Measurements from ENCODE around the gene PPFIBP1.
"Not testable (repeated sequence)": the region's sequence is repeated elsewhere in the genome, so short reads cannot be mapped to it uniquely, and the experiment has no call there.

Gene PPFIBP1

DNA sequence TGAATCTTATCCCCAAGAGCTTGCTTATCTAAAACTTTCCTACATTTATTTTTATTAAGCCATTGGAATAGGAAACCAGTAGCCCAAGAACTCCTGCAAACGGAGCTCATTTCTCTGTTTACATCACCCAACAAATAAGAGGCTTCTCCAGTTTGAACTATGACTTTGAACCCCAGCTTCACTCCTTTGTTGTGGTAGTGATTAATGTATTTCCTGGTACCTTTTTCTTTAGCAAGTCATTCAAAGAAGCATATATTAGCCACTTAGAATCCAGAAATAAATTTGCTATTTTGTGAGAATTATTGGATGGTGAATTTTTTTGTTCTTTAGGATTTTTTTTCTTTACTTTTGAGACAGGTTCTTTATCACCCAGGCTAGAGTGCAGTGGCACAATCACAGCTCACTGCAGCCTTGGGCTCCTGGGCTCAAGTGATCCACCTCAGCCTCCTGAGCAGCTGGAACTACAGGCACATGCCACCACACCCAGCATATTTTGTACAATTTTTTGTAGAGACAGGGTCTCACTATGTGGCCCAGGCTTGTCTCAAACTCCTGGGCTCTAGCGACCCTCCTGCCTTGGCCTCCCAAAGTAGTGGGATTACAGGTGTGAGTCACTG lies 104.0 kb downstream of the PPFIBP1 start:
- DNase-seq (ENCODE audit: low read depth): not testable (repeated sequence)

DNA sequence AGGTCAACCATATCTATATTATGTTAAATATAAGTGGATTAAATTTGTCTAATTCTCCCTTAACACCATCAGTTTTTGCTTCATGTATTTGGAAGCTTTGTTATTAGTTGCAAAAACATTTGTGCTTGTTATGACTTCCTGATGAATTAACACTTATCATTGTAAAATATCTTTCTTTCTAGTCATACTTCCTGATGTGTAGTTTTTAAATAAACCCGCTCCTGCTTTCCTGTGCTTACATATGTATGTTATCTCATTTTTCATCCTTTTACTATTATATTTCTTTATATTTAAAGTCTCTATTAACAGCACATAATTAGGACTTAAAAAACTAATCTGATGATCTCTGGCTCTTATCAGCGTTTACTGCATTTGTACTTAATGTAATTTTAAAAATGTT lies 106.2 kb downstream of the PPFIBP1 start:
- DNase-seq (ENCODE audit: low read depth): not testable (repeated sequence)

DNA sequence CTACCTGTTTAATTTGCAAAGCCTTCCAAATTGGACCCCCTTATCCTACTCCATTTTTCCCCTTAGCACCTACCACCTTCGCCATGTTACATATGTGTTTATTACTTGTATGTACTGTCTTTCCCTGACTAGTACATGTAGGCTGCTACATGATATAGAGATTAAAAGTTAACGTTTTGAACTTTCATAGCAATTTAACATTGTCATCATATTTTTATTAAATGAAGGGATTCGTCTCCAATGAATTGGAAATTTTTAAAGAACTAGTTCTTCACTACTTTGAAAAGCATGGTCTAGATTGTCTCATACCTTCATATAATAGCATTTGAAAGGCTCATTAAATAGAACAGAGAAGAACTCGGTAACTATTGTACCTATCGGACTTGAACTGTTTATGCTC lies 107.4 kb downstream of the PPFIBP1 start:
- DNase-seq (ENCODE audit: low read depth): no peak

DNA sequence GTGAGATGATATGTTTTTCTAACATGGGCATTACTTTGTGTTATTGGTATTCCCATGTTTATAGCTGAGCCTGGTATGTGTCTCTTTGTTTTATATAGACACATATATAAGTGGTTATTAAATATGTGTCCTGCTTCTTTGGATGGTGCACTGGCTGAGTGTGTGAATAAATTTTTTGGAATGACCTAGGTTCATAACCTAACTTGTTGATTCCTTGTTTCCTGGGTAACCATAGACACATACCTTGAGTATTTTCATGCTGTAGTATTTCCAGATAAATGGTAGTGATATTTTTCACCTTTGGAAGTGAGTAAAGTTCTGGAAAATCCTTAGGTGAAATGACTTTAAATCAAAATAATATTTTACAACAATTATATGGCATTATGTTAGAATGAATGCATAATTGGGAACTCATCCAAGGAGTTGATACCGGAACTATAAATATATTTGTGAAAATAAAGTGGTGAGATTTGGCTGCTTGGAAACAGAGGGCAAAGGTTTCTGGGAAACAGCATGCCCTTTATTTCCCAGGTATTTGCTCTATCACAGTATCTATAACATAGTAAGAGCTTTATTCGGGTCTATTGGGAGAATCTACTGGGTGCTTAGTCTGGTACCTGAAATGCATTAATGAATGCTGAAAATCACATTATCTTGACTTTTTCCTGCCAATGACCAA lies 107.9 kb downstream of the PPFIBP1 start:
- DNase-seq (ENCODE audit: low read depth): no peak

DNA sequence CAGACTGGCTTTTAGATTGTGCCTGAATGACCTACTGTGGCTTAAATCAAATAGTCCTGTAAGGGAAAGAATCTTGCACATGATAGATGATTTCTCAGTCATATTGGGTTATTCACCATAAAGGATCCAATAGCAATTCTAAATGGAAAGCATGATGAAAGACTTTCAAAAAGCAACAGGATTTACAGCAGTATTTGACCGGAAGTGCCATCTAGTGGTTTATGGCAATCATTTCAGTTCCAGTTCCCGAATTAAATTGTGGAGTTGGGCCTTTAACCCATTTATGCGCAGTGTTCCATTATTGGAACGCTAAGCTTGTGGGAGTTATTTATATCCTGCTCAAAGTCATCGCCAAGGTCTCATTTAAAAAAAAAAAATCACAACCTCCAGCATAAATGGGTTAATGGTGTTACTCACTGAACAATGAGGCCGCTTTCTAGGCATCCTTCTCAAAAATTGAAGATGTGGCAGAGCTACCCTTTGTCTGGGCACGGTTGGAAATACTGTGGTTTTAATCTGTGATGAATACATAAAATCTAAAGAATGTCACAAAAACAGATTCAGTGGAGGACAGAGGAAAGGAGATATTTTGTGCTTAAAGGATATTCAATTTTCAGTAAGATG lies 111.5 kb downstream of the PPFIBP1 start:
- DNase-seq (ENCODE audit: low read depth): no peak

DNA sequence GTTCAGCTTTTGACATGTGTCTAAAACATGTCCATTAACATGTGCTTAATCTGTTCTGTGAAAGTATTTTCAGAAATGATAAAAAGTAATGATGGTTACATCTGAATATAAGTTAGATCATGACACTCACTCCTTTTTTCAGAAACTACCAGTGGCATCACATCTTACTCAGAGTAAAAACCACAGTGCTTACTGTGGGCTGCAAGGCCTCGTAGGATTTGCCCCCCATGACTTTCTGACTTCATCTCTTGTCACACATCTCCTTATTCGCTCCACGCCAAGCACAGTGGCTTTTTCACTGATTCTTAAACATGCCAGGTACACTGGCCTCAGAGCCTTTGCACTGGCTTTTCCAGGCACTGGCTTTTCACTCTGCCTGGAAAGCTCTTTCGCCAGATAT lies 112.6 kb downstream of the PPFIBP1 start:
- not testable (repeated sequence) for DNase-seq (ENCODE audit: low read depth)

DNA sequence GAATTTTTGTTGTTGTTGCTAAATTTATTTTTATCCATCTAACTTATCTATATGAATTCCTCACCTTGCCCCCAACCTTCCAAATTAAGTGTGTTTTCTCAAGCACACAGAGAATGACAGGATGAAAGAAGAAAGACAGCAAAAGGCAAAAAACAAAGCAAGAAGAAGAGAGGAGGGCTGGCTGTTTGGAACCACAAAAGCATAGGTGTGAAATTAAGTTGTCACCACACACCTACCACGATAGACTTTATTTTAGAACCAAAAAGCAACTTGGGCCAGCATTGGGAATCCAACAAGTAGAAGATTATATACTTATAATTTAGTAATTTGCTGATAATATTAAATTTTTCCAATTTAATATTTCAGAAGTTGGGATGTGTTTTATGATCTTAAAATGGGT lies 113.5 kb downstream of the PPFIBP1 start:
- no peak for DNase-seq (ENCODE audit: low read depth)

DNA sequence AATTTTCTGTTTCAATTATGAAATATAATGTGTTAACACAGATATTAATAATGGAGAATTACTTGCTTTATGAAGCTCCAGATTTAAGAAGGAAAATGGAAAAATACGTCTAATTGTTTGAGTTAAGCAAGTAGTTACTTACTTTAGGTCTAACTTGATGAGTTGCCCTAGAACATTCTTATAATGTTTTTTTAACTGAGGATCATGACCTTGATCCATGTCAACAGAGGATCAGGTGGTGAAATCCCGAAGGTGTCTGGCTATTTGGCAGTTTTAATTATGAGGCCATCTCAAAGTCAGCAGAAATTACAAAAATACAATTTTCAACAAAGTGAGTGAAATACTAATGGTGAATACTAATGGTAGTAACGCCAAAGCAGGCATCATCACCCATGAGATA lies 115.3 kb downstream of the PPFIBP1 start:
- no peak for DNase-seq (ENCODE audit: low read depth)

DNA sequence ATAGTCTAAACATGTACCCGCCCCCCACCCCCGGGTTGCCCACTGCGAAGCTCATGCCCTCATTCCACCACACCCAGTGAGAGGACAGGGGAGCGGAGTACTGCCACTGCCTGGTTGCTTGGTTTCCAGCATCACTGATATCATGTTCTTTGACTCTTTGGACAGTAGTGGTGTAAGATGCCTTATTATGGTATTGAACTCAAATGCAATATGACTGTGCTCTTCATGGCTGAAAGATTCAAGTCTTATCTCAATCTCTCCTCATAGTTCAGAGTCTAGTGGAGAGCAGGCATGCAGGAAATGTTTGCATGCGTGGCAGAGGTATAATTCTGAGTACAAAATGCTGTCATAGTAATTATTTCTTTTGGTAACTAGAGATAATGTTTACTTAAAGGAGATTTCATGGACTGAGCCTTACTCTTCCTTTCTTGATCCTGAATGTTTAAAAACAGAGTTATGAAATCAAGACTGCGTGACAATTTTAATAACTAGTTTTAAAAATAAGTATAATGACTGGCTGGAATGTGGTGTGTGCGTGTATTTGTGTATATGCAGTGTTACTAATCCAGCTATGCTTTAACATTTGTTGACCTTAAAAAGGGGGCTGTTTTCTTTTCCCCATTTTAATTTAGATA lies 116.7 kb downstream of the PPFIBP1 start:
- DNase-seq (ENCODE audit: low read depth): not testable (repeated sequence)

DNA sequence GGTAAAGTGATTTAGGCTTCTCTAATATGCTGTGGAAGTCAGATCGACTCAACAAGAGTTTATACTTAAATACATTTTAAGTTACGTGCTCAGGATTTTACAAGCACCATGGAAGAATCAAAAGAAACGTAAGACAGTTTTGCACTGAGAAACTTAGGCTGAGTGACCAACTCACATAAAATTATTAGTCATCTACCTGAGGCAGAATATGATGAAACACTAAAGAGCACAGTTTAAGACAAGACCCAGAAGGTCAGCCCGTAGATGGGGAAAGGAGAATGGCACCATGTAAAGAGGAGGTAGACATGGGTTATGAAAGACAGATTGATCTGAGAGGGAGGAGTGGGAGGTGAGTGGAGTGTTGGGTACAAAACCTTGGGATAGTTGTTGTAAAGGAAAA lies 118.4 kb downstream of the PPFIBP1 start:
- DNase-seq (ENCODE audit: low read depth): not testable (repeated sequence)

DNA sequence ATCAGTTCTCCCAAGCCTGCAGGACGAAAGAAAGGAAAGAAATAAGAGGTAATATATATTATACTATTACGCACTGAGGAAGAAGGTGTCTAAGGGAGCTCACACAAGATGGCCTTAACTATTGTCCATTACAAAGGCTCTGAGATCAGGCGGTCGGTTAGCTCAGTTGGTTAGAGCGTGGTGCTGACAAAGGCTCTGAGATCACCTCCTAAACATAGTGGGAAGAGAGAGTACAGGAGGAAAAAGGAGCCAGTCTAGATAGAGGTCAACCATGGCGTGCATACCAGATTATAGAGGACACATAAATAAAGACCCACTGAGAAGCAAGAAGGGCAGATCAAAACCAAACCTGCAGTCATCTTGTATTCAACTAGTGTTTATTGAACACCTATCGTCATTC lies 118.9 kb downstream of the PPFIBP1 start:
- DNase-seq (ENCODE audit: low read depth): not testable (repeated sequence)

DNA sequence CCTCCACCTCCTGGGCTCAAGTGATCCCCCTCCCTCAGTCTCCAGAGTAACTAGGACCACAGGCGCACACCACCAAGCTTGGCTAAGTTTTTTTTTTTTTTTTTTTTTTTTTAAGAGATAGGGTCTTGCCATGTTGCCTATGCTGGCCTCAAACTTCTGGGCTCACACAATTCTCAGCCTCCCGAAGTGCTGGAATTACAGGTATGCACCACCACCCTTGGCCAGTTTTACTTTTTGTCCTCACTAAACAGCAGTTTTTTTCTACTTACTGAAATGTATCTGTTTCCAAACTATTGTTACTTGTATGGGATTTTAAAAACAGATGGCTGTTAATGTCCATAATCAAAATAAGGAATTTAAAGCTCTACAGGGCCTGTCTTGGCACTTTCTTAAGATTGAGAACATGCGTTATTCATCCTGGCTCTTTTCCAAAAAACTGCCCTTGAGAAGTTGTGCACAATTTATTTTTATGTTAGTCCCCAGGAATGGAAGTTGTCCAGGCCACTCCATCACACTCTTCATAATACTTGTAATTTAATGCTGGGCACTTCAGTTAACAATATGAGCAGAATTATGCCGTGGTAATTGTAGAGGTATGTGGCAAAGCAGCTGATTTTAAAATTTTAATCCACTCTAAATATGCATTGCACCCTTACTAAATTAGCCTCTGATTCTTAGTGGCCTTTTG lies 120.3 kb downstream of the PPFIBP1 start:
- DNase-seq (ENCODE audit: low read depth): no peak

DNA sequence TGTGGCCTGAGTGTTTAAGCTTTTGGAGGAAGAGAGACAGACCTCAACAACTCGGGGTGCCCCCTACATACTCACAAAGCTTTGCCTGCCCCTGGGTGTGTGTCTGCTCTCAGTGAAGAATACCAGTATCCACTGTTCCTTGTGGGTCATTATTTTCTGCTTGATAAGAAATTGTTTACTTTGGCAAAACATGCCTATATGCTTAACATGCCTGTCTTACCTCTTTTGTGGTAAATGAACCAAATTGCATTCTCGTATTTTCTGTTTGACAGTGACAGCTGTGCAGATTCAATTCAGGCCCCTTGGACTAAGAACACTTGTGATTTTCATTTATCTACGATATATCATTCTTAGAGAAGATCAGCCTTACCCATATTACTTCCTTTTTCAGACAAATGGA lies 121.7 kb downstream of the PPFIBP1 start:
- DNase-seq (ENCODE audit: low read depth): no peak

DNA sequence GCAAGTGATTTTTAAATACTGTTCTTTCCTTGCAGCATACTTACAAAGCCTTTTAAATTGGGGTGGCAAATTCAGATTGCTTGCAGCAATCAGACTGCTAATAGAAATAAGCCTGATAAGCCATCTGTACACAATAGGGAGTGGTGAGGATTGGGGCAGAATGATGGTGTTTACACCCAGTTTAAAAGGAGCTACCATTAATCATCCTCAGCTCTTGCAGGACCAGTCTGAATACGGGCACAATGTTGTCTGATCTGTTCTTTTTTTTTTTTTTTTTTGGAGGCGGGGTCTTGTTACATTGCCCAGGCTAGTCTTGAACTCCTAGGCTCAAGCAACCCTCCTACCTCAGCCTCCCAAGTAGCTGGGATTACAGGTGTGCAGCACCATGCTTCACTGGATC lies 122.1 kb downstream of the PPFIBP1 start:
- no peak for DNase-seq (ENCODE audit: low read depth)

DNA sequence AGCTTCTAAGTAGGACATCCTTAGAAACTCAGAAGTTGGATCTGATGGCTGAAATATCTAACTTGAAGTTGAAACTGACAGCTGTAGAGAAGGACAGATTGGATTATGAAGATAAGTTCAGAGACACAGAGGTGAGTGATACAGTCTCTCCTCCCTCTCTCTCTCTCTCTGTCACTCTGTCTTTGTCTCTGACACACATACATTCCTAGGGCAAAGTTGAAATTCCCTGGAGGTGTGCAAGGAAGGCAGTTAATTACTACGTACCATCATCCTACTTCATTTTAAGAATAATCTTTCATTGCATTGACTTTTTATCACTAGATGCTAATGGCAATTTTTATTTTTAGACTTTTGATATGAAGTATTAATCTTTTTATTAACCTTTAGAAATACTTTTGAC lies 126.0 kb downstream of the PPFIBP1 start:
- DNase-seq (ENCODE audit: low read depth): no peak

DNA sequence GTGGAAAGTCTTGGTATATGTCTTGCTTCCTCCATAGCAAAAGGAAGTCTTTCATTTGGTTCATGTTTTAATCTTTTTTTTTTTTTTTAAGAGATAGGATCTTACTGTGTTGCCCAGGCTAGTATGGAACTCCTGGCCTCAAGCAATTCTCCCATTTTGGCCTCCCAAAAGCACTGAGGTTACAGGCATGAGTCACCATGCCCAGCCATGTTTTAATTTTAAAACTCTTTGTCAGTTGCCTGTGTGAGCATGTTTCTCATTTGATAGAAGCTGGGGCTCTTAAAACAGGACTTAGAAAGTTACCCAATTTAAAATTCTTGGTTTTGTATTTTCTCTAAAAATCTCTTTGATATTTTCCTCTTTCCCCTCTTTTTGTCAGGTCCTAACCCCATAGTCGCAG lies 127.2 kb downstream of the PPFIBP1 start:
- DNase-seq (ENCODE audit: low read depth): no peak

DNA sequence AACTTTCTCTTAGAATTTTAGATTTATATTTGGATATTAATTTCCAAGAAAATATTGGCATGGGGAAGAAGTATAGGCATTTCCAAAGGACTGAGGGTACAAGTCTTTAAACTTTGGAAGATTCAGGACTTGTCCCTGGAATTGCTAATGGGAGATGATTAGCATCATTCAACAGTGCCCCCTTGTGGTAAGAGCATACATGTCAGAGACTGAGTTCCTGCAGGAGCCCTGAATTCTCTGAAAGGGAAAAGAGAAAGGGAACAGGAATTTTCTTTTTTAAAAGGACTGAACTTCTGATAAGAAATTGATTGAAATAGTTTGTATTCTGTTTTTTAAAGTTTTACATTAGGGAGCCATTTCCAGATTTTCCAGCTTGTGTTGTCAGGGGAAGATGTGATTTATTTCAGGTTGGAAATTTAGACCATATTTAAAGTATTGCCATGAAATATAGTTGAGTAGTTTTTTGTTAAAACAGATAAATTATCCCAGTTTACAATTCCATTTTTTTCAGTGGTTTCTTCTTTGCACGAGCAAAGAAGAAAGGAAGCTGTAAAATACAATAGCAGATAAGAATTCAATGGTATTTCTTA lies 128.3 kb downstream of the PPFIBP1 start:
- DNase-seq (ENCODE audit: low read depth): peak; percentile 55

DNA sequence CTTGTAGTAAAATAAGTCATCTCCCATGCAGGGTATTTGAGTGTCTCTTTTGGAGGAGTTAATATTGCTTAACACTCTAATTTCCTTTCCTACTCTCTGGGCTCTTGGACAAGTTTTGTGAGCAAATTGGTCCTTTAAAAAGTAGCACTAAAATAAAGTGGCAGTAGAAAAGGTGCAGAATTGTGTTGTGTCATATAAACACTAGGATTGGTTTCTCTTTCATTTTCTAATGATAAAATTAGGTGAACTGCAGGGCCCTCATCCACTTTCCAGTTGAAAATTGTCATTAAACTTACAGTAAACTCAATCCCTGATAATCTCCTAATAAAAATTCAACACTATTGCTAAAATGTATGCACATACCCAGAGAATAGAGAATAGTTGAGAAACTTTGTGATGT lies 129.7 kb downstream of the PPFIBP1 start:
- DNase-seq (ENCODE audit: low read depth): no peak

DNA sequence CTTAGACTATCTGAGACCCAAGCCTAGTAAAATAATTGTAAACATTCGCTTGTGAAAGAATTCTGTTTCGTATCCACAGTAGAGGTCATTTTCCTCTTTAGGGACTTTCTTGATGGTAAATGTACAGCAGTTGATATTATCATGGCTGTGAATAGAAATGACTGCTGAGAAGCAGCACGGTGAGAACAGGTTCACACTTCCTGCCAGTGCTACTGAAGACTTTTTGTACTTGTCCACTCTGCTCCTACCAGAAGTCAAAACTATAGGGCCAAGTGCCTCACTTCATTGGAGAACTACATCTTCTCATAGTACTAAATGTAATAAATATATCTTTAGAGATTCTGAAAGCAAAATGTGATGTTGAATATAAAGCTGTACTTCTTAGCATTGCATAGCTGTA lies 131.5 kb downstream of the PPFIBP1 start:
- DNase-seq (ENCODE audit: low read depth): not testable (repeated sequence)

DNA sequence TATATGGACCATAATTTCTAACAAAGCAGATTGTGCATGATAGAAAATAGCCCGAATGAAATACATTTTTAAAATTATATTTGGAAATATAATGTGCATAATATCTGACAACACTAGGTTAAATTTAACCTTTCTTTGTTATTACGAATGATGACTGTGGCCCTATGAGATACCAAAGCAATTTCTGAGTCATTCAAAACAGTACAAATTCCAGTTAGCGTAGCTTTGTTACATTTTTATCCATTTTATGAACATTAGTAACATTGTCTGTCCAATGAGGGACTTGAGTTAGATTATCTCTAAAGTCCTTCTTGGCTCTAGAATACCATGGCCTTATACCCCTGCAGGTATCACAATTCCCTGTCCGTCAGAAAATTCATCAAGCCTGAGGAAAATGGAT lies 133.3 kb downstream of the PPFIBP1 start:
- DNase-seq (ENCODE audit: low read depth): no peak

DNA sequence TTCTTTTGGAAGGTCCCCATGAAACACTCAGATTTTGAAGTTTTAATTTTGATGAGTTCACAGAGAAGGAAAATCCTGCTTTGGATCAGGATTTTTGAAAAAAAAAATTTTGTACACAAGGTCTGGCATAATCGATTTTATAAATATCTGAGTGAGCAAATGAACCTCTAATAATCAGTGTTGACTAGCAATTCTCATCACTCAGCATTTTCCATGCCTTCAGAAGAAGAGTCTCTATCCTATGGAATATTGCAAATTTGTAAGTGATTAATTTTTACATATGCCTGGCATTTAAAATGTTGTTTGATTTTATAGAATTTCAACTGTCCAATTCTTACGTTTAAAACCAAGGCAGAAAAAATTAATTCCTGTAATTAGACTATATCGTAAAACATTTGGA lies 141.7 kb downstream of the PPFIBP1 start:
- DNase-seq (ENCODE audit: low read depth): no peak

DNA sequence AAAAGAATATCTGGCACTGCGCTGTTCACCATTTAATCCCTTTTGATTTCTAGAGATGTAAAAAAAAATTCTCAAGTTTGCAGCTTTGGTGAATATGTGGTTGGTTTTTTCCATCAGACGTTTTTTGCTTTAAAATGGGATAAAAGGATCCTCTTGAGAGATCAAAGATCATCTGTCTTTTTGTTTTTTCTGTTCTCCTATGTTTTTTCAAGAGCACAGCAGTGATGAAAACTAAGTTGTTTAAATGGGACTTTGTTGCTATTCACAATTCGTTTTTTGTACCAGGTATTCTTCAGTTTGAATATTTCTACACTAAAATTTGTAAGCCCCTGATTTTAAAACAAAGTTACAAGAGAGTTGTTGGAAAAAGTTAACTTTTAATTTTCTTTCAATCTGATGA lies 142.5 kb downstream of the PPFIBP1 start:
- DNase-seq (ENCODE audit: low read depth): no peak

Measured in non-pigmented ciliary epithelial cell (primary cell).